ENCODE data around the gene TNFRSF1B.

TNFRSF1B gene

DNA sequence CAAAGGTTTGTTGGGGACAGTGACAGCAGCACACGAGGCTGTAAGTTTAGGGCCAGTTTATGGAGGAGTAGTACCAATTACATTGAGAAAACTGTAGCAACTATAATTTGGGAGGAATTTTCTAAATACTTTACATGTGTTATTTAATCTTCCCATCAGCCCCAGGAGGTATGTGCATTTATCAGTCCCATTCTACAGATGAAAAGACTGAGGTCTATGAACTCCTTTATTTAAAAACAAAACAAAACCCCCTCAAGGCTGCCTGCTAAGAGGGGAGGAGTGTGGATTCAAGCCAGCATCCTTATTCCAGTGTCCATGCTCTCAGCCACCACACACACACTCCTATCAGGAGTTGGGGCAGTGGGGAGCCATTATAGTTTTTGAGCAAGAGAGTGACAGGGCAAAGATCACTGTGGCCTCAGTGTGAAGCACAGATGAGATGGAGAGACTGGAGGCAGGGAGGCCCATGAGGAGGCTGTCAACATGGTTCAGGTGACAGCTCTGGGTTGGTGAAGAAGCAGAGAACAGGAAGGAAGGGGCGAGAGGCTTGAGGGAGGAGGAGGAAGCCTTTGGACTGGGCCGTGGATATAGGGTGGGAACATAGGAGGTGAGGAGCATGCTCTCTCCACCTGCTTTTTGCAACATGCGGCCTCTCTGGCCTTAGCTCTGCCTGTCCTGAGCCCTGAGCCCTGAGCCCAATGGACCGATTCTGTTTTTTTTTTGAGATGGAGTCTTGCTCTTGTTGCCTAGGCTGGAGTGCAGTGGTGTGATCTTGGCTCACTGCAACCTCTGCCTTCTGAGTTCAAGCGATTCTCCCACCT lies 9.7 kb downstream of the TNFRSF1B start:
- DNase-seq (ENCODE audit: low read depth): no peak

GRCh38 chr1:12177156-12177998 lies 10.6 kb downstream of the TNFRSF1B start:
- DNase-seq (ENCODE audit: low read depth): no peak

DNA sequence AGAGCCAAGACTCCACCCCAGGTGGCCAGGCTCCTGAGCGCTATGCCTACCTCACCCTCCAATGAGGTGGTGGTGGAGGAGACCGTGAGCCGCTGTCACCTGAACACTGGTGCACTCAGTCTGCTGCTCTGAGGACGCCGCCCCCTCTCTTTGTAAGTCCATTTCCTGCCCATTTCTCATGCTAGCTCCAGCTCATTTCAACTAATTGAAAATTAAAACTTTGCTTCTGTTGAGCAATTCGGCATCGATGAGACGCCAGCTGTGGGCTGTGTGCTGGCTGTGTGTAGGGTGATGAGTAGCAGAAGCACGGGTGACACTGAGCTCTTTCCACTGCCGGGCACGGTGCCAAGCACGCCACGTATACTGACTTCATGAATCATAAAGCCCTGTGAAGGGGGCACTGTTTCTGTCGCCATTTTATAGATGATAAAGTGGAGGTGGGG lies 11.2 kb downstream of the TNFRSF1B start:
- no peak for DNase-seq (ENCODE audit: low read depth)

DNA sequence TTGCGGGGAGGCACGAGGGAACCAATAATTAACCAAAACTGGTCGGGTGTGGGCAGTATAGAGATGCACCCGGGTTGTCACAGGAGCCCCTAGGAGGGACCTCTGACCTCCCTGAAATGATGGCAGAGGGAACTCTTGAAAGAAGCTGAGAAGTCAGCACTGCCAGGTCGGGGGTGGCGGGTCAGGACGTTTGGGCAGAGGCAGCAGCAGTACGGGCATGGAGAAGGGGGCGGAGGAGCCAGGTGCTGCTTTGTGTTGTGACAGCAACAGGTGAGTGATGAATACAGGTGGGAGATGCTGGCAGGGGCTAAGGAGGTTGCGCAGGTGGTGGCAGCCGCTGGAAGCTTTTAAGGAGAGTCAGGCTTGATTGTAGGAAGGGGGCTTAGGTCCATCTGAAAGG lies 11.7 kb downstream of the TNFRSF1B start:
- DNase-seq (ENCODE audit: low read depth): no peak

- no peak for DNase-seq (ENCODE audit: low read depth)
Observed at GRCh38 chr1:12179111-12179519, 12.3 kb downstream of the TNFRSF1B start.

- DNase-seq (ENCODE audit: low read depth): no peak
Observed at GRCh38 chr1:12179676-12180075, 12.9 kb downstream of the TNFRSF1B start.

- DNase-seq (ENCODE audit: low read depth): no peak
Observed at GRCh38 chr1:12180315-12180714, 13.5 kb downstream of the TNFRSF1B start.

DNA sequence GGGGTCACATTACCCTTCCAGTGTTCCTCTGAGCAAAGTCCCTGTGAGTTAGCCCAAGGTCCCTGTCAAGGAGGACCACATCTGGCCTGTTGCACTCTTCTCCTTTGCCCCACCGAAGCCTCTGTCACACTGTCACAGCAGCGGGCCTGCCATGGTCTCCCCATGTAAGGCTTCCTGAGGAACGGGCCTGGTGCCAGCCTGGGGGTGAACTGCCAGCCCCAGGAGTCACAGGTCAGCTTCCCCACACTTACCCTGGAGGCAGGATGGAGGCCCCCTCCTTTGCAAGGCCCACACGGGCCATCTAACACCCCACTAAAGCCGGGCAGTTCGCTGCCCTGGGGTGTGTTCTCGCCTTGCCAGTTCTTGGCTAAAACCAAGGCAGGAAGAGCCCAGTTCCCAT lies 14.1 kb downstream of the TNFRSF1B start:
- DNase-seq (ENCODE audit: low read depth): no peak

GRCh38 chr1:12181568-12181967 lies 14.8 kb downstream of the TNFRSF1B start:
- DNase-seq (ENCODE audit: low read depth): no peak

DNA sequence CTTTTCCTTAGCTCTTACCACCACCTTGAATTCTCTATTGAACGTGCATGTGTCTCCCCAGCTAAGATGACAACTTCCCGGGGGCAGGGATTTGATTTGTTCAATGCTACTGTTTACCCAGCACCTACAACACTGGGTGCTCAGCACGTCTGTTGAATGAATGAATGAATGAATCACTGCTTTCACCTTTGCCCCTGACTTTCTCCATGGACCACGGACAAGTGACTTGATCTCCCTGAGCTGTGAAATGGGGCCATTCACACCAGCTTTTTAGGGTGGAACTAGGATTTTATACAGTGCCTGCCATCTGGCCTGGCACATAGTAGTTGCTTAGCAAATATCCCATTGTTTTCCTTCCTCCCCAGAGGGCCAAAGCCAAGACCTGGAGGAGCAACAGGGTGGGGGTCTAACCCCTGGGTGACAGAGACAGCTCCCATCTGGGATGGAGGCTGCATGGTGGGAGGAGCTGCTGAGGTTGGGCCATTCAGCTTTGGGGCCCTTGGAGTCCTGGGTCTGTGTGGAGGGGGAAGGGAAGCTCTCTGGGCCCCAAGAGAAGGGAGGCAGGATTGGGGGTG lies 15.7 kb downstream of the TNFRSF1B start:
- no peak for DNase-seq (ENCODE audit: low read depth)

DNA sequence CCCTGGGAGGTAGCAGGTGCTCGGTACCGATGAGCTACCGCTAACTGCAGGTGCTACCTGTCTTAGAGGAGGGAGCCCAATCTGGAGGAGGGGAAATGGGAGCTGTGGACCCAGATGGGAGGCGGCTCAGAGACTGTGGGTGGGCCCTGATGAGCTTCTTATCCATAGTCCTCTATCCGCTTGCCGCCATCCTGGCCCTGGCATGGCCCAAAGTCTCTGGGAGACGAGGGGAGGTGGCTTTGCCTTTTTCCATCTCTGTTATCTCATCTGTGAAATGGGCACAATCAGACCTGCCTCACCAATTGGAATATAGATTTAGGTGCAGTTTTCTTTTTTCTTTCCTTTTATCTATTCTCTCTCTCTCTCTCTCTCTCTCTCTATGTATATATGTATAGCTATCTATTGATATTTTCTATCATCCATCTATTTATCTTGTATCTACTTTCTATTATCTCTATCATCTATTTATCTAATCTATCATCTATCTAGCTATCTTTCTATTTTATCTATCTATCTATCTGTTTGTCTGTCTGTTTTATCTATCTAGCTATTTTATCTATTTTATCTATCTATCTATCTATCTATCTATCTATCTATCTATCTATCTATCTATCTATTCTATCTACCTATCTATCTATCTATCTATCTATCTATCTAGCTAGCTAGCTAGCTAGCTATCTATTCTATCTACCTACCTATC lies 16.5 kb downstream of the TNFRSF1B start:
- no peak for DNase-seq (ENCODE audit: low read depth)

GRCh38 chr1:12184008-12184681 lies 17.4 kb downstream of the TNFRSF1B start:
- DNase-seq (ENCODE audit: low read depth): no peak

DNA sequence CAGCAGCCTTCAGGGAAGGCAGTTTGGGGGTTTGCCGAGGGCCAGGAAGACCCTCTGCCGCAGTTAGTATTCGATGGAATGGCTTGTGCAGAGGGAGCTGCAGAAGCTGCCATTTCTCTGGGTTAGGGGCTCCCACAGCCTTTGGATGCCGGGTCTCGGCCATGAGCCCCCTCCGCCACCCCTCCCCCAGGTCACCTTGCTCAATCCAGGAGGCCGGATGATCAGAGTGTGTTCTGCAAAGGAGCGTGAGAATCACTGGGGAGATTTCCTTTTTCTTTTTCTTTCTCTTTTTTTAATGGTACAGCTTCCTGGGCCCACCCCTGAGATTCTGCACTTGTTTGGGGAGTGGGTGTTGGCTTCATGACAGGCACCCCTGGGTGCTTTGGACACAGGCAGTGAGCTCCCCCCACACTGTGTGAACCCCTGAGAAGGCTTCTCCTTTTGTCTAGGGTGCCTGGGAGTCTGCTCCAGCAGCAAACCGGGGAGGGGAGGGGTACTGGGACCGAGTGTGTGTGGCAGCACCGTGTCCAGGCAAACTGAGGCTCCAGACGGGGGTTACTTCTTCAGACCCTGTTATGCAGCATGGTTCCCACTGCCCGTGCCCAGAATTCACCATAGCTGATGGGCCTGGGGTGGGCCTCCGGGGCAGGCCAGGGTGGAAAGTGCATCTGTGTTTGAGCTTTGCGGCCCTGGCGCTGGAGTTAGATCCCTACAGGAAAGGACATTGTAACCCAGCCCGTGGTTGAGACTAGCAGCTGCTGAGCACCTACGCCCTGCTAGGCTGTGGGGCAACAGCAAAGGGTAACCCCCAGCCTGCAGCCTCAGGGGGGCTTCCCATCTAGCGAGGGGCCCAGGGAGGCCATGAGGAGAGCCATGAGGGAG lies 18.5 kb downstream of the TNFRSF1B start:
- no peak for DNase-seq (ENCODE audit: low read depth)

GRCh38 chr1:12185918-12186678 lies 19.3 kb downstream of the TNFRSF1B start:
- no peak for DNase-seq (ENCODE audit: low read depth)

DNA sequence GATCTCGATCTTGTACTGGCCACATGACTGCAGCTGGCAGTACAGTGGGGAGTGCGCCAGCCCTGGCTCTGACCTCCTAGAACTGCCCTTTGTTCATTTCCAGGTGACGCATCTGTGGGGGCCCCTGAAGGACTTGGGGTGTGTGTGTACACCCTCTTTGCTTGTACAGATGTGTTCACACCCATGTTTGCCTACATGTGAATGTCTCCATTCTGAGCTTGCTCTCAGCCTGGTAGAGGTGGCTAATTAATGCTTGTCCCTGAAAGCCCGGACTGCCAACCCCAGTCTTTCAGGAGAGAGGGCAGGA lies 19.8 kb downstream of the TNFRSF1B start:
- no peak for DNase-seq (ENCODE audit: low read depth)

GRCh38 chr1:12188115-12188514 lies 21.3 kb downstream of the TNFRSF1B start:
- no peak for DNase-seq (ENCODE audit: low read depth)

GRCh38 chr1:12188657-12189327 lies 22.0 kb downstream of the TNFRSF1B start:
- DNase-seq (ENCODE audit: low read depth): no peak

DNA sequence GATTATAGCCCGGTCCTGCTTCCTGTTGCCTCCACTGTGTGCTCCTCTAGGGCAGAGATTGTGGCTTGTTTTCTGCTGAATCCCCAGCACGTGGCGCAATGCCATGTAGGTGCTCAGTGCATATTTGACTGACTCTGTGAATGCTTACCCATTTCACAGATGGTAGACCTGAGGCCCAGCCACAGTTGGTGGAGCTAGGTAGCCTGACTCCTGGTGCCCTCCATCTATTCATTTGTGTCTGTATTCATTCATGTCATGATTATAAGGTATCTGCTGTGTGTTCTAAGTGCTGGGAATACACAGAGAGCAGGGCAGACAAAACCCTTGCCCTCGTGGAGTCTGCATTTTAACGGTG lies 22.5 kb downstream of the TNFRSF1B start:
- DNase-seq (ENCODE audit: low read depth): no peak

- no peak for DNase-seq (ENCODE audit: low read depth)
Observed at GRCh38 chr1:12191242-12192032, 24.6 kb downstream of the TNFRSF1B start.

Data from HS-27A (cell line).